ENCODE data around the gene MEIOSIN.

MEIOSIN gene

GRCh38 chr19:45765702-45766295 is 32.6 kb downstream of the MEIOSIN start:
- no peak for DNase-seq

GRCh38 chr19:45766296-45766868 is 33.1 kb downstream of the MEIOSIN start:
- DNase-seq: no peak

GRCh38 chr19:45766869-45767346 is 33.7 kb downstream of the MEIOSIN start:
- no peak for DNase-seq

- DNase-seq: no peak
Measured at GRCh38 chr19:45767410-45767880, 34.2 kb downstream of the MEIOSIN start.

- DNase-seq: peak in 1 of 2 experiments; percentile 25
Measured at GRCh38 chr19:45767881-45768654, 34.8 kb downstream of the MEIOSIN start.

- DNase-seq: peak; percentile 21 to 37
Measured at GRCh38 chr19:45768655-45768983, 35.4 kb downstream of the MEIOSIN start.

- peak; percentile 90 to 94 for DNase-seq
Measured at GRCh38 chr19:45768984-45769782, 35.9 kb downstream of the MEIOSIN start, which contains the start of gene SIX5. Gene SIX5, minus strand, starts transcription at chr19:45769252. Its CDS starts 408 bp downstream, at chr19:45768844.

- no peak for DNase-seq
Measured at GRCh38 chr19:45769821-45770191, 36.6 kb downstream of the MEIOSIN start.

- DNase-seq: peak; percentile 87 to 91
Measured at GRCh38 chr19:45770192-45771101, 37.2 kb downstream of the MEIOSIN start.

- no peak for DNase-seq
Measured at GRCh38 chr19:45771311-45771933, 38.2 kb downstream of the MEIOSIN start.

- no peak for DNase-seq
Measured at GRCh38 chr19:45772130-45772840, 39.0 kb downstream of the MEIOSIN start.

GRCh38 chr19:45772912-45773311 is 39.7 kb downstream of the MEIOSIN start:
- no peak for DNase-seq

GRCh38 chr19:45773384-45773783 is 40.1 kb downstream of the MEIOSIN start:
- DNase-seq: no peak

- DNase-seq: no peak
Measured at GRCh38 chr19:45774765-45775164, 41.5 kb downstream of the MEIOSIN start.

GRCh38 chr19:45777395-45777961 is 44.2 kb downstream of the MEIOSIN start:
- no peak for DNase-seq

- no peak for DNase-seq
Measured at GRCh38 chr19:45778010-45778661, 44.9 kb downstream of the MEIOSIN start.

- peak; percentile 75 to 86 for DNase-seq
Measured at GRCh38 chr19:45779231-45780145, 46.2 kb downstream of the MEIOSIN start.

GRCh38 chr19:45780146-45780447 is 46.9 kb downstream of the MEIOSIN start:
- no peak for DNase-seq
